ENCODE results near the gene CIC.

Gene CIC

GRCh38 chr19:42295831-42296525, 26.9 kb downstream of the CIC start:
- in situ Hi-C loops (cut with MboI; ENCODE audit: low sequenced_read_pairs, unreplicated experiment): no loop called here
- peak; percentile 87 for DNase-seq (ENCODE audit: low spot score)
- TF ChIP-seq CTCF (IDR thresholded peaks at IDR 0.05; ENCODE audit: borderline replicate concordance, control extremely low read depth, extremely low read depth, insufficient read depth, missing control alignments): peak; percentile 97

- TF ChIP-seq CTCF (IDR thresholded peaks at IDR 0.05; ENCODE audit: borderline replicate concordance, control extremely low read depth, extremely low read depth, insufficient read depth, missing control alignments): no peak
- in situ Hi-C loops (cut with MboI; ENCODE audit: low sequenced_read_pairs, unreplicated experiment): no loop called here
Observed at GRCh38 chr19:42297039-42297438, 28.0 kb downstream of the CIC start.

GRCh38 chr19:42301646-42302203, 32.7 kb downstream of the CIC start, which contains the start of gene PRR19:
TSS of gene PRR19 (plus strand) at chr19:42302132. CDS start at chr19:42309585, 7,453 bp downstream.
- in situ Hi-C loops (cut with MboI; ENCODE audit: low sequenced_read_pairs, unreplicated experiment): no loop called here
- no peak for DNase-seq (ENCODE audit: low spot score)
- TF ChIP-seq CTCF (IDR thresholded peaks at IDR 0.05; ENCODE audit: borderline replicate concordance, control extremely low read depth, extremely low read depth, insufficient read depth, missing control alignments): no peak

More at GRCh38 chr19:42297039-42297438, 28.0 kb downstream of the CIC start:
- DNase-seq (ENCODE audit: low spot score): no peak

- in situ Hi-C loops (cut with MboI; ENCODE audit: low sequenced_read_pairs, unreplicated experiment): no loop called here
- no peak for TF ChIP-seq CTCF (IDR thresholded peaks at IDR 0.05; ENCODE audit: borderline replicate concordance, control extremely low read depth, extremely low read depth, insufficient read depth, missing control alignments)
Observed at GRCh38 chr19:42303101-42303464, 34.0 kb downstream of the CIC start.

GRCh38 chr19:42303876-42304275, 34.8 kb downstream of the CIC start:
- no peak for TF ChIP-seq CTCF (IDR thresholded peaks at IDR 0.05; ENCODE audit: borderline replicate concordance, control extremely low read depth, extremely low read depth, insufficient read depth, missing control alignments)
- in situ Hi-C loops (cut with MboI; ENCODE audit: low sequenced_read_pairs, unreplicated experiment): no loop called here
- DNase-seq (ENCODE audit: low spot score): no peak

More at GRCh38 chr19:42303101-42303464, 34.0 kb downstream of the CIC start:
- no peak for DNase-seq (ENCODE audit: low spot score)

- DNase-seq (ENCODE audit: low spot score): no peak
- TF ChIP-seq CTCF (IDR thresholded peaks at IDR 0.05; ENCODE audit: borderline replicate concordance, control extremely low read depth, extremely low read depth, insufficient read depth, missing control alignments): no peak
- in situ Hi-C loops (cut with MboI; ENCODE audit: low sequenced_read_pairs, unreplicated experiment): no loop called here
Observed at GRCh38 chr19:42306646-42307045, 37.6 kb downstream of the CIC start.

All from GM13976 (cell line).